Trophoblast cell (in vitro differentiated cells and primary cell): Measurements from ENCODE around the gene NEB.

ENCODE experiments used
- DNase-seq, 2 donors: peaks; one replicate each; pipeline ENCODE4 v3.0.0-alpha.2; 2016
- H2AFZ ChIP-seq: 2 replicates; pipeline ENCODE4 v1.6.1; 2013; ENCODE audit warnings: low read length, moderate library complexity, mild to moderate bottlenecking; ENCODE audit not compliant: insufficient read depth, poor library complexity
- H2AK5ac ChIP-seq: 2 replicates; pipeline ENCODE4 v1.6.1; 2013; ENCODE audit warnings: mild to moderate bottlenecking, low read length
- H2BK120ac ChIP-seq: 2 replicates; pipeline ENCODE4 v1.6.1; 2013; ENCODE audit warnings: low read length, mild to moderate bottlenecking, moderate library complexity; ENCODE audit not compliant: insufficient read depth, poor library complexity
- H2BK12ac ChIP-seq: 2 replicates; pipeline ENCODE4 v1.6.1; 2013; ENCODE audit warnings: mild to moderate bottlenecking, low read length, moderate library complexity
- H2BK5ac ChIP-seq: 2 replicates; pipeline ENCODE4 v1.6.1; 2013; ENCODE audit warnings: low read length, low read depth, moderate library complexity, mild to moderate bottlenecking; ENCODE audit not compliant: poor library complexity
- H3K14ac ChIP-seq: 2 replicates; pipeline ENCODE4 v1.6.1; 2013; ENCODE audit warnings: mild to moderate bottlenecking, low read length
- H3K18ac ChIP-seq: 2 replicates; pipeline ENCODE4 v1.6.1; 2013; ENCODE audit warnings: mild to moderate bottlenecking, low read length
- H3K23ac ChIP-seq: 2 replicates; pipeline ENCODE4 v1.6.1; 2013; ENCODE audit warnings: low read length
- H3K27ac ChIP-seq: 2 replicates; pipeline ENCODE4 v1.5.1; 2013; ENCODE audit warnings: low read depth, mild to moderate bottlenecking, inconsistent platforms, low read length, moderate library complexity
- H3K27me3 ChIP-seq: 2 replicates; pipeline ENCODE4 v1.6.1; 2013; ENCODE audit warnings: inconsistent platforms, mild to moderate bottlenecking, low read length, moderate library complexity; ENCODE audit not compliant: insufficient read depth
- H3K36me3 ChIP-seq, 2 experiments: 1 replicate in 1 of 2; 2 replicates in 1 of 2; pipeline ENCODE4 v1.6.1; 2013; ENCODE audit warnings: low read length in 2 of 2, mild to moderate bottlenecking in 2 of 2, moderate library complexity in 1 of 2; ENCODE audit not compliant: insufficient read depth in 2 of 2, control insufficient read depth in 1 of 2
- H3K4ac ChIP-seq: 2 replicates; pipeline ENCODE4 v1.6.1; 2013; ENCODE audit warnings: low read depth, mild to moderate bottlenecking, low read length, moderate library complexity
- H3K4me1 ChIP-seq, 2 experiments: 1 replicate in 1 of 2; 2 replicates in 1 of 2; pipeline ENCODE4 v1.6.1; 2013; ENCODE audit warnings: low read length in 2 of 2, mild to moderate bottlenecking in 2 of 2, moderate library complexity in 1 of 2; ENCODE audit not compliant: insufficient read depth in 2 of 2, control insufficient read depth in 1 of 2
- H3K4me2 ChIP-seq: 2 replicates; pipeline ENCODE4 v1.6.1; 2013; ENCODE audit warnings: inconsistent platforms, mild to moderate bottlenecking, low read length, moderate library complexity
- H3K4me3 ChIP-seq: 2 replicates; pipeline ENCODE4 v1.5.1; 2013; ENCODE audit warnings: mild to moderate bottlenecking, low read depth, low read length, inconsistent platforms
- H3K79me1 ChIP-seq: one replicate; pipeline ENCODE4 v1.6.1; 2013; ENCODE audit warnings: low read length
- H3K79me2 ChIP-seq: 2 replicates; pipeline ENCODE4 v1.6.1; 2013; ENCODE audit warnings: low read length, mild to moderate bottlenecking; ENCODE audit not compliant: control insufficient read depth, insufficient read depth, poor library complexity
- H3K9ac ChIP-seq: 2 replicates; pipeline ENCODE4 v1.6.1; 2013; ENCODE audit warnings: mild to moderate bottlenecking, low read length
- H3K9me3 ChIP-seq: 2 replicates; pipeline ENCODE4 v1.6.1; 2013; ENCODE audit warnings: low read depth, mild to moderate bottlenecking, control low read depth, inconsistent platforms, low read length; ENCODE audit not compliant: insufficient read depth
- H4K12ac ChIP-seq: 2 replicates; pipeline ENCODE4 v1.6.1; 2013; ENCODE audit warnings: low read depth, mild to moderate bottlenecking, low read length, moderate library complexity
- H4K8ac ChIP-seq: 2 replicates; pipeline ENCODE4 v1.6.1; 2013; ENCODE audit warnings: low read depth, mild to moderate bottlenecking, low read length, moderate library complexity
- H4K91ac ChIP-seq: one replicate; pipeline ENCODE4 v1.6.1; 2013; ENCODE audit warnings: low read depth, mild to moderate bottlenecking, low read length, moderate library complexity
- WGBS: extraction: QIAGEN DNeasy Blood & Tissue Kit; methylation state at CpG from one replicate; pipeline ENCODE4 v1.1.7; 2013; ENCODE audit warnings: missing lambda C conversion rate; ENCODE audit not compliant: insufficient read length, insufficient coverage; ENCODE audit errors: extremely low coverage; 5-methylcytosine and 5-hydroxymethylcytosine counted together

The NEB gene

DNA sequence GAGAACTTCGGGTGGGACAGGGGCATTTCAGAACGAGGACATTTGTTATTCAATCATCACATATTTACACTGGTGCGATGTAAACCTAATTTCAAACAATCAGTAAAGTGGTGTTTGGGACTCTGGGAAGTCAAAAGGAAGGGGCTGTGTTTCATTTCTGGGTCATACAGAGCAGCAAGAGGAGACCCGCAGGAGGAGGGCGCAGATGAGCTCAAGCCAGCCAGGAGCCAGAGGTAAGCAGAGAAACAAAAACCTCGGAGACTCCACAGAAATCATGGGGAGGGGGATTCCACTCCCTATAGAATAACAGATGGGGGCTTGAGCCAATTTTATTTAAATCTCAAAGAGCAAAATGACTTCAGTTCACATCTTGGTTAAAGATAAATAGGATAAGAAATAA is 55.4 kb downstream of the NEB start:
- WGBS, result no CpG with 5 or more reads among the region's 6 CpGs
- DNase-seq, result no peak
- Histone ChIP-seq H2AFZ (no peak overlapping the region), H4K8ac (no peak overlapping the region), H3K9ac (no peak overlapping the region), H3K79me2 (no peaks in the 10 kb centered on the region), H2BK5ac (no peak overlapping the region), H2BK12ac (no peak overlapping the region), H3K4me1 (no peaks in the 10 kb centered on the region), H3K23ac (no peak overlapping the region), H2AK5ac (no peak overlapping the region), H3K9me3 (no peaks in the 10 kb centered on the region), H3K4ac (no peak overlapping the region), H3K4me3 (no peak overlapping the region), H3K79me1 (no peaks in the 10 kb centered on the region), H4K91ac (no peak overlapping the region), H4K12ac (no peak overlapping the region), H3K14ac (no peak overlapping the region), H3K27me3 (no peaks in the 10 kb centered on the region), H3K18ac (no peak overlapping the region), H3K4me2 (no peak overlapping the region), H3K36me3 (no peaks in the 10 kb centered on the region), H3K27ac (no peak overlapping the region), H2BK120ac (no peak overlapping the region)

DNA sequence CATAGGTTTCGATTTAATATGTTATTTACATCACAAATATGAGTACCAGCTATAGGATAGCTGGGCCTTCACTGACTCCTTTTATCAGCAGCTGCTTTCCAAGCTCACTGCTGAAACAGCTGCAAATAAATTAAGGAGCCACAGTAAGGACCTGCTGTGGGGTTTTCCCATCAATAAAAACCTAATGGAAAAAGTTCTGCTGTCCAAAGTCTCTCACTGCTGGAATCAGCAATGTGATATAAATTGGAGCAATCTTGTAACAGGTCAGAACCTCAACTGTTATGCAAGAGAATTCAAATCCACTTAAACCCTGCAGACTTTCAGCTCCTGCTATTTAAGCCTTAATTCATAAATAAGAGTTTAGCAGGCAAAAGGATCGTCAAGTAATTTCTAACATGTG is 61.3 kb downstream of the NEB start:
- WGBS, result no CpG with 5 or more reads among the region's 2 CpGs
- no peak overlapping the region for H2AK5ac ChIP-seq
- H4K91ac ChIP-seq, result no peak overlapping the region
- no peaks in the 10 kb centered on the region for H3K79me2 ChIP-seq
- no peaks in the 10 kb centered on the region for H3K27me3 ChIP-seq
- H2BK120ac ChIP-seq, result no peak overlapping the region
- H2BK12ac ChIP-seq, result no peak overlapping the region
- H3K4me3 ChIP-seq, result no peak overlapping the region
- DNase-seq, result no peak
- no peaks in the 10 kb centered on the region for H3K9me3 ChIP-seq
- H3K36me3 ChIP-seq, result no peaks in the 10 kb centered on the region
- no peak overlapping the region for H3K9ac ChIP-seq
- H3K79me1 ChIP-seq, result no peaks in the 10 kb centered on the region
- no peak overlapping the region for H3K14ac ChIP-seq
- no peak overlapping the region for H3K4ac ChIP-seq
- no peak overlapping the region for H3K18ac ChIP-seq
- no peak overlapping the region for H3K23ac ChIP-seq
- H2AFZ ChIP-seq, result no peak overlapping the region
- H4K8ac ChIP-seq, result no peak overlapping the region
- no peak overlapping the region for H4K12ac ChIP-seq
- H3K4me1 ChIP-seq, result peaks cover 0 to 3% of the 10 kb centered on the region in 2 experiments
- H3K4me2 ChIP-seq, result no peak overlapping the region
- H3K27ac ChIP-seq, result no peak overlapping the region
- no peak overlapping the region for H2BK5ac ChIP-seq

DNA sequence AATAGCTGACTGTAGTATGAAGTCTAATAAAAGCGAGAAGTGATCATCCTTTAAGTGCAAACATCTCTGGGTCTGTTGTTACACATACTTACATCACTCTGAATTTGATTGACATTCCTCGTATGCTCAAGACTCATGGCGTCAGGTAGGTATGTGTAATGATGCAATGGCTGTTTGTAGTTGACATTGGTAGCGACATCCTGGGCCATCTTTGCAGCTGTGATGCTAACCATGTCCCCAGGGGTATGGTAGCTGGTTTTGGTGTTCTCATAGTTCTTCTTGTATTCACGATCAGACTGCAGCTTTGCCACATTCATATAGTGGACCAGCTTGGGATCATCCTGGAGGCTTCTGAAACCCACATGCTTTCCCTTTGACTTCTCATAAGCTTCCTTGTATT is 62.0 kb downstream of the NEB start:
- no peak overlapping the region for H2BK120ac ChIP-seq
- no peak overlapping the region for H3K4me2 ChIP-seq
- no peaks in the 10 kb centered on the region for H3K27me3 ChIP-seq
- H3K4me3 ChIP-seq, result no peak overlapping the region
- H3K36me3 ChIP-seq, result no peaks in the 10 kb centered on the region
- no peak overlapping the region for H3K27ac ChIP-seq
- no peak for DNase-seq
- no peak overlapping the region for H2BK5ac ChIP-seq
- H2AK5ac ChIP-seq, result no peak overlapping the region
- no peak overlapping the region for H3K18ac ChIP-seq
- no peak overlapping the region for H2BK12ac ChIP-seq
- H3K9me3 ChIP-seq, result no peaks in the 10 kb centered on the region
- H3K14ac ChIP-seq, result no peak overlapping the region
- no peak overlapping the region for H2AFZ ChIP-seq
- no peak overlapping the region for H3K23ac ChIP-seq
- no peak overlapping the region for H4K8ac ChIP-seq
- no peak overlapping the region for H4K91ac ChIP-seq
- H3K4ac ChIP-seq, result no peak overlapping the region
- WGBS, result no CpG with 5 or more reads among the region's 5 CpGs
- H3K79me1 ChIP-seq, result no peaks in the 10 kb centered on the region
- no peaks in the 10 kb centered on the region for H3K79me2 ChIP-seq
- H4K12ac ChIP-seq, result no peak overlapping the region
- no peak overlapping the region for H3K9ac ChIP-seq
- peaks cover 0 to 3% of the 10 kb centered on the region in 2 experiments for H3K4me1 ChIP-seq

DNA sequence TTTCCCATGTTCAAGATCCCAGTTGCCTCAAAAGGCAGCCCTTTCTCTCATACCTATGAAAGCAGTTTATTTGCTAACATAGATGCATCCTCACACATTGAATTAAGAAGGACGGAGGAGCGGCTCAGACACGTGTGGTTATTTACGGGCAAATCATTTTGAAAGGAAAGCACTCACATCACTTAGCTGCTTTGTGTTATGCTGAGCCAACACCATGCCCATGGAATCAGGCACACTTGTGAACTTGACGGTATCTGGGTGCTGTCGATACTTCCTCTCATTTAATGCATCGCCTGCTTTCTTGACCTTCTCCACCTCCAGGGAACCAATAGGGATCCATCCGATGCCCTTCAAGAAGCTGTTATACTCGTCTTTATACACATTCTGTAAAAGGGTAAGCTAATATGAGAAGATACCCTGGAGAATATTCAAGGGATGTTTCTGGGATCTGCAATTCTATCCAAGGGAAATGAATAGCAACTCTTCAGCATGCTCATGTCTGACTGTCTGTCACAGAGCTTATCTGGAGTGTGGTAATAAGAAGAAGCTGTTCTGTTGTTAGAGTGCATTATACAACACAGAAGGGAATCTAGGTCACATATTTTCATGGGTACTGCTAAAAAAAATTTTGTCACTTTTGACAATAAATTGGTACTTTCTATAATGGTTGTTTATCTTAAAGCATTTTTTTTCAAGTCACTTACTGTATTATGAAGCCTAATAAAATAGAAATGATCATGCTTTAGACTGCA is 63.3 kb downstream of the NEB start:
- H2AK5ac ChIP-seq, result no peak overlapping the region
- no peak overlapping the region for H4K8ac ChIP-seq
- no peak overlapping the region for H3K4me3 ChIP-seq
- H3K23ac ChIP-seq, result no peak overlapping the region
- no peaks in the 10 kb centered on the region for H3K79me2 ChIP-seq
- no peak overlapping the region for H2BK120ac ChIP-seq
- no peak overlapping the region for H3K4ac ChIP-seq
- no peak overlapping the region for H2BK12ac ChIP-seq
- H4K91ac ChIP-seq, result no peak overlapping the region
- no peaks in the 10 kb centered on the region for H3K27me3 ChIP-seq
- H3K27ac ChIP-seq, result no peak overlapping the region
- H3K36me3 ChIP-seq, result no peaks in the 10 kb centered on the region
- no CpG with 5 or more reads among the region's 9 CpGs for WGBS
- H2BK5ac ChIP-seq, result no peak overlapping the region
- no peak for DNase-seq
- H3K14ac ChIP-seq, result no peak overlapping the region
- peaks cover 0 to 3% of the 10 kb centered on the region in 2 experiments for H3K4me1 ChIP-seq
- H2AFZ ChIP-seq, result no peak overlapping the region
- H3K18ac ChIP-seq, result no peak overlapping the region
- no peak overlapping the region for H3K4me2 ChIP-seq
- H4K12ac ChIP-seq, result no peak overlapping the region
- no peaks in the 10 kb centered on the region for H3K9me3 ChIP-seq
- H3K79me1 ChIP-seq, result no peaks in the 10 kb centered on the region
- no peak overlapping the region for H3K9ac ChIP-seq
